Measurements from ENCODE around the gene MAST2.

The MAST2 gene

DNA sequence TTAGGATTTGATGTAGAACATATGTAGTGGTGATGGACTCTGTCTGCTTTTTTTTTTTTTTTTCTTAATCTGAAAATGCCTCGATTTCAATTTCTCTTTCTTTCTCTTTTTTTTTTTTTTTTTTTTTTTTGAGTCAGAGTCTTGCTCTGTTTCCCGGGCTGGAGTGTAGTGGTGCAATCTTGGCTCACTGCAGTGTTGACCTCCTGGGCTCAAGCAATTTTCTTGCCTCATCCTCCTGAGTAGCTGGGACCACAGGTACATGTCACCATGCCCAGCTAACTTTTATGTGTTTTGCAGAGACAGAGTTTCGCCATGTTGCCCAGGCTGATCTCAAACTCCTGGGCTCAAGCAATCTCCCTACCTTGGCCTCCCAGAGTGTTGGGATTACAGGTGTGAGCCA lies 17.4 kb downstream of the MAST2 start:
- no peak for DNase-seq (ENCODE audit: low spot score)
- H2BK12ac ChIP-seq (ENCODE audit: low read length), result no peak overlapping the region
- H2AK5ac ChIP-seq (ENCODE audit: low read depth, low read length), result no peak overlapping the region
- no peak overlapping the region for H2BK15ac ChIP-seq (ENCODE audit: low read length)
- H3K9me3 ChIP-seq (replicated peaks in 1 of 2; ENCODE audit: control insufficient read depth in 2 of 2, insufficient read depth in 1 of 2, low read depth in 1 of 2, low read length in 2 of 2), result peaks cover 0 to 9% of the 10 kb centered on the region in 2 donors
- no peak overlapping the region for H3K18ac ChIP-seq (ENCODE audit: low read length)
- H3K4me1 ChIP-seq (ENCODE audit: control insufficient read depth in 2 of 2, insufficient read depth in 1 of 2, low read depth in 1 of 2, low read length in 2 of 2), result no peaks in the 10 kb centered on the region
- H2BK120ac ChIP-seq (ENCODE audit: low read depth, low read length), result no peak overlapping the region
- no peak overlapping the region for H3K23ac ChIP-seq (ENCODE audit: low read depth, low read length, poor library complexity)
- no peak overlapping the region for H3K27ac ChIP-seq (replicated peaks; ENCODE audit: low read length)
- H3K4me2 ChIP-seq (ENCODE audit: insufficient read depth, low read length, poor library complexity, severe bottlenecking), result no peak overlapping the region
- WGBS, 2 donors (ENCODE audit: extremely low coverage in 2 of 2, insufficient read length in 2 of 2, insufficient replicate concordance in 1 of 2), result no CpG with 5 or more reads among the region's 3 CpGs
- H2BK5ac ChIP-seq (ENCODE audit: low read length), result no peak overlapping the region
- H3K14ac ChIP-seq (ENCODE audit: low read length), result no peak overlapping the region
- H3K36me3 ChIP-seq (replicated peaks in 1 of 2; ENCODE audit: control insufficient read depth in 2 of 2, insufficient read depth in 2 of 2, low read length in 2 of 2), result peaks cover 3 to 46% of the 10 kb centered on the region in 2 donors
- H3K4me3 ChIP-seq (ENCODE audit: low read length in 2 of 2), result no peak overlapping the region
- no peak overlapping the region for H3K9ac ChIP-seq (ENCODE audit: low read depth, low read length, poor library complexity)
- H3K4ac ChIP-seq (ENCODE audit: low read length), result no peak overlapping the region
- H3K27me3 ChIP-seq (ENCODE audit: control insufficient read depth in 3 of 3, insufficient read depth in 3 of 3, low read depth in 1 of 3, low read length in 3 of 3), result no peaks in the 10 kb centered on the region
- no peak overlapping the region for H4K91ac ChIP-seq (ENCODE audit: low read depth, low read length, poor library complexity)
- H2AFZ ChIP-seq (ENCODE audit: low read length), result no peak overlapping the region
- peaks cover 4% of the 10 kb centered on the region for H3K79me1 ChIP-seq (ENCODE audit: low read depth, low read length)
- H4K8ac ChIP-seq (ENCODE audit: low read depth, low read length), result no peak overlapping the region

DNA sequence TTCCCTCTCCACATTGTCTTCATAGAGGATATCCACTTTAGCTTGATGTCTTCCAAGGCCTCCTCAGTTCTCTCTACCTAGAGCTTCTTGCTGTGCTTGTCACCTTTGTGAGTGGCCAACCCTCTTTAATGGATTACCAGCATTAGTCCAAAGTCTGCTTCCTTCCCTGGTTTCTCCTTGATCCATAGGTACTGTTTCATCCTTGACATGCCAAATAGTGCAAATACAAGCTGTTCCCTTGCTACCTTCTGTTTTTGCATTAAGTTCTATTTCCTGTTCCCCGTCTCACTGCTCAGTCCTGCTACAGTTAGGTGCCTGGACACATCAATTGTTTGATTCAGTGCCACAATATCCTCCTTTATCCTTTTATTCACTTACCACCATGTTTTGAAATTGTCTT lies 19.2 kb downstream of the MAST2 start:
- Histone ChIP-seq H3K4me1 (ENCODE audit: control insufficient read depth in 2 of 2, insufficient read depth in 1 of 2, low read depth in 1 of 2, low read length in 2 of 2) (no peaks in the 10 kb centered on the region), H2BK15ac (ENCODE audit: low read length) (no peak overlapping the region), H3K9ac (ENCODE audit: low read depth, low read length, poor library complexity) (no peak overlapping the region), H2BK120ac (ENCODE audit: low read depth, low read length) (no peak overlapping the region), H3K36me3 (replicated peaks in 1 of 2; ENCODE audit: control insufficient read depth in 2 of 2, insufficient read depth in 2 of 2, low read length in 2 of 2) (peaks cover 5 to 54% of the 10 kb centered on the region in 2 donors), H2BK5ac (ENCODE audit: low read length) (no peak overlapping the region), H3K18ac (ENCODE audit: low read length) (no peak overlapping the region), H3K4me2 (ENCODE audit: insufficient read depth, low read length, poor library complexity, severe bottlenecking) (no peak overlapping the region), H3K9me3 (replicated peaks in 1 of 2; ENCODE audit: control insufficient read depth in 2 of 2, insufficient read depth in 1 of 2, low read depth in 1 of 2, low read length in 2 of 2) (peaks cover 0 to 9% of the 10 kb centered on the region in 2 donors), H4K8ac (ENCODE audit: low read depth, low read length) (no peak overlapping the region), H3K4me3 (ENCODE audit: low read length in 2 of 2) (no peak overlapping the region), H2AK5ac (ENCODE audit: low read depth, low read length) (no peak overlapping the region), H3K27ac (replicated peaks; ENCODE audit: low read length) (no peak overlapping the region), H3K14ac (ENCODE audit: low read length) (no peak overlapping the region), H3K27me3 (ENCODE audit: control insufficient read depth in 3 of 3, insufficient read depth in 3 of 3, low read depth in 1 of 3, low read length in 3 of 3) (no peaks in the 10 kb centered on the region), H2BK12ac (ENCODE audit: low read length) (no peak overlapping the region), H3K23ac (ENCODE audit: low read depth, low read length, poor library complexity) (no peak overlapping the region), H3K79me1 (ENCODE audit: low read depth, low read length) (peaks cover 4% of the 10 kb centered on the region), H3K4ac (ENCODE audit: low read length) (no peak overlapping the region), H4K91ac (ENCODE audit: low read depth, low read length, poor library complexity) (no peak overlapping the region), H2AFZ (ENCODE audit: low read length) (no peak overlapping the region)
- no CpG with 5 or more reads among the region's 1 CpG for WGBS, 2 donors (ENCODE audit: extremely low coverage in 2 of 2, insufficient read length in 2 of 2, insufficient replicate concordance in 1 of 2)
- DNase-seq (ENCODE audit: low spot score), result no peak

DNA sequence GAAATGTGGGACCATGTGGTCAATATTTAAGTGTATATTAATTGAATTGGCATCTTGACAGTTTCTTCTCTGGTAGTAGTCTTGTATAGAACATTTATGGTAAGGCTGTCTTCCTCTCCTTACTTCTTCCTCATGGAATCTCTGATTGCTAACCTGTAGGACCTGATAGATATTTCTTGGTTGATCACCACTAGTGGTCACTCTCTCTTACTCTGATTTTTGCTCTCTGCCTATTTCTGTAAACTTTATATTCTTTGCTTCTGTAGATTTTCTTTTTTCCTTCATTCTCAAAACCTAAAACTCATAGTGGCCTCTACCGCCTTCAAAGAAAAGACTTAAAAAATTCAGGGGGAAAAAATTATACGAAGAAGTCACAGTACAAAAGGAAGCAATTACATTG lies 21.2 kb downstream of the MAST2 start:
- no peak overlapping the region for H3K4me3 ChIP-seq (ENCODE audit: low read length in 2 of 2)
- H3K9ac ChIP-seq (ENCODE audit: low read depth, low read length, poor library complexity), result no peak overlapping the region
- peaks cover 2% of the 10 kb centered on the region for H3K79me1 ChIP-seq (ENCODE audit: low read depth, low read length)
- no peak overlapping the region for H2BK15ac ChIP-seq (ENCODE audit: low read length)
- no peak overlapping the region for H2AK5ac ChIP-seq (ENCODE audit: low read depth, low read length)
- no peak overlapping the region for H2BK120ac ChIP-seq (ENCODE audit: low read depth, low read length)
- H3K9me3 ChIP-seq (replicated peaks in 1 of 2; ENCODE audit: control insufficient read depth in 2 of 2, insufficient read depth in 1 of 2, low read depth in 1 of 2, low read length in 2 of 2), result peaks cover 0 to 9% of the 10 kb centered on the region in 2 donors
- H4K91ac ChIP-seq (ENCODE audit: low read depth, low read length, poor library complexity), result no peak overlapping the region
- H3K23ac ChIP-seq (ENCODE audit: low read depth, low read length, poor library complexity), result no peak overlapping the region
- H3K18ac ChIP-seq (ENCODE audit: low read length), result no peak overlapping the region
- no peak overlapping the region for H2AFZ ChIP-seq (ENCODE audit: low read length)
- H3K4me1 ChIP-seq (ENCODE audit: control insufficient read depth in 2 of 2, insufficient read depth in 1 of 2, low read depth in 1 of 2, low read length in 2 of 2), result no peaks in the 10 kb centered on the region
- no peak overlapping the region for H3K14ac ChIP-seq (ENCODE audit: low read length)
- peaks cover 4 to 66% of the 10 kb centered on the region in 2 donors for H3K36me3 ChIP-seq (replicated peaks in 1 of 2; ENCODE audit: control insufficient read depth in 2 of 2, insufficient read depth in 2 of 2, low read length in 2 of 2)
- no peak overlapping the region for H2BK12ac ChIP-seq (ENCODE audit: low read length)
- H3K27me3 ChIP-seq (ENCODE audit: control insufficient read depth in 3 of 3, insufficient read depth in 3 of 3, low read depth in 1 of 3, low read length in 3 of 3), result no peaks in the 10 kb centered on the region
- no peak overlapping the region for H3K4ac ChIP-seq (ENCODE audit: low read length)
- no peak overlapping the region for H4K8ac ChIP-seq (ENCODE audit: low read depth, low read length)
- DNase-seq (ENCODE audit: low spot score), result no peak
- H2BK5ac ChIP-seq (ENCODE audit: low read length), result no peak overlapping the region
- no CpG with 5 or more reads among the region's 2 CpGs for WGBS, 2 donors (ENCODE audit: extremely low coverage in 2 of 2, insufficient read length in 2 of 2, insufficient replicate concordance in 1 of 2)
- no peak overlapping the region for H3K4me2 ChIP-seq (ENCODE audit: insufficient read depth, low read length, poor library complexity, severe bottlenecking)
- H3K27ac ChIP-seq (replicated peaks; ENCODE audit: low read length), result no peak overlapping the region

DNA sequence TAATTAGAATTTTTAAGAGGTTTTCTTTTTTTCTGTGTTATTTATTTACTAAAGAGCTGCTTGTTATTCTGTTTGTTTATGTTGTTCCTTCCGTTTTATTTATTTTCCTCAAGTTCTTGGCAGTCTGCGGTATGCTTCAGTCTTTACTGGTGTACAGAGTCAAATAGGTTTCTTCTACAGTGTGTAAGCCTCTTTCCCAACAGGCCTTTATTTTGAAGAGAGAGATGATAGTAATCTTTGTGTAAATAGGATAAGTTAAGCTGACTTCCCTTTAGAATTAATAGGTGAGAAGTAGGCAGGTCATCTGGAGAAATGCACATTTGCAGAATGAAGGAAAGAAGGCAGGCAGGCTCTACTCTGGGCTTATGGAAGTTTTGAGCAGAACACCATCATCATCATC lies 23.8 kb downstream of the MAST2 start:
- H3K79me1 ChIP-seq (ENCODE audit: low read depth, low read length), result no peaks in the 10 kb centered on the region
- no peak overlapping the region for H3K4me2 ChIP-seq (ENCODE audit: insufficient read depth, low read length, poor library complexity, severe bottlenecking)
- DNase-seq (ENCODE audit: low spot score), result no peak
- no peaks in the 10 kb centered on the region for H3K9me3 ChIP-seq (replicated peaks in 1 of 2; ENCODE audit: control insufficient read depth in 2 of 2, insufficient read depth in 1 of 2, low read depth in 1 of 2, low read length in 2 of 2)
- no peak overlapping the region for H2BK12ac ChIP-seq (ENCODE audit: low read length)
- no peak overlapping the region for H3K27ac ChIP-seq (replicated peaks; ENCODE audit: low read length)
- no peak overlapping the region for H3K4me3 ChIP-seq (ENCODE audit: low read length in 2 of 2)
- H2AFZ ChIP-seq (ENCODE audit: low read length), result no peak overlapping the region
- H3K36me3 ChIP-seq (replicated peaks in 1 of 2; ENCODE audit: control insufficient read depth in 2 of 2, insufficient read depth in 2 of 2, low read length in 2 of 2), result peaks cover 4 to 83% of the 10 kb centered on the region in 2 donors
- H2BK5ac ChIP-seq (ENCODE audit: low read length), result no peak overlapping the region
- H3K4me1 ChIP-seq (ENCODE audit: control insufficient read depth in 2 of 2, insufficient read depth in 1 of 2, low read depth in 1 of 2, low read length in 2 of 2), result no peaks in the 10 kb centered on the region
- no CpG with 5 or more reads among the region's 2 CpGs for WGBS, 2 donors (ENCODE audit: extremely low coverage in 2 of 2, insufficient read length in 2 of 2, insufficient replicate concordance in 1 of 2)
- H3K4ac ChIP-seq (ENCODE audit: low read length), result no peak overlapping the region
- no peak overlapping the region for H4K91ac ChIP-seq (ENCODE audit: low read depth, low read length, poor library complexity)
- H4K8ac ChIP-seq (ENCODE audit: low read depth, low read length), result no peak overlapping the region
- H3K14ac ChIP-seq (ENCODE audit: low read length), result no peak overlapping the region
- H2AK5ac ChIP-seq (ENCODE audit: low read depth, low read length), result no peak overlapping the region
- H3K9ac ChIP-seq (ENCODE audit: low read depth, low read length, poor library complexity), result no peak overlapping the region
- H2BK120ac ChIP-seq (ENCODE audit: low read depth, low read length), result no peak overlapping the region
- no peak overlapping the region for H3K18ac ChIP-seq (ENCODE audit: low read length)
- H3K27me3 ChIP-seq (ENCODE audit: control insufficient read depth in 3 of 3, insufficient read depth in 3 of 3, low read depth in 1 of 3, low read length in 3 of 3), result no peaks in the 10 kb centered on the region
- H3K23ac ChIP-seq (ENCODE audit: low read depth, low read length, poor library complexity), result no peak overlapping the region
- H2BK15ac ChIP-seq (ENCODE audit: low read length), result no peak overlapping the region
